Epithelial cell of proximal tubule (primary cell): ENCODE measurements around the gene TENM4. TPM values are rescaled to one million over a fixed set of nuclear protein-coding genes. Genes with fewer than 3 reads are reported as not detected.

Source experiments
- DNase-seq: peaks from one replicate; pipeline ENCODE4 v3.0.0-alpha.2; 2011; ENCODE audit warnings: low read depth
- H3K4me3 ChIP-seq: 2 replicates; pipeline ENCODE4 v1.5.1; 2011; ENCODE audit warnings: low read depth, mild to moderate bottlenecking, low read length
- CTCF ChIP-seq: conservative IDR thresholded peaks from 2 replicates; pipeline ENCODE4 v1.5.1; 2012; ENCODE audit warnings: low read depth, mild to moderate bottlenecking, low read length
- total RNA-seq: library from RNA; depleted of rRNA; stranded (reverse); fragments of >200 nt; gene quantifications from 2 replicates; pipeline ENCODE4 v1.2.3, GENCODE V29; 2015

TENM4 gene
- total RNA-seq, 1 donor from 2014 or later, result 22.2 TPM

GRCh38 chr11:79308429-79308828 lies 132.4 kb downstream of the TENM4 start:
- no peak overlapping the region for H3K4me3 ChIP-seq
- DNase-seq, result no peak
- no peak for TF ChIP-seq CTCF

- no peak overlapping the region for H3K4me3 ChIP-seq
- no peak for TF ChIP-seq CTCF
- DNase-seq, result no peak
These were observed 136.1 kb downstream of the TENM4 start for GRCh38 chr11:79304599-79305212.

GRCh38 chr11:79296141-79296540 lies 144.7 kb downstream of the TENM4 start:
- no peak for DNase-seq
- TF ChIP-seq CTCF, result no peak

GRCh38 chr11:79294845-79295731 lies 145.7 kb downstream of the TENM4 start:
- TF ChIP-seq CTCF, result no peak
- no peak overlapping the region for H3K4me3 ChIP-seq
- DNase-seq, result no peak

More at GRCh38 chr11:79296141-79296540, 144.7 kb downstream of the TENM4 start:
- no peak overlapping the region for H3K4me3 ChIP-seq

GRCh38 chr11:79291948-79292347 lies 148.9 kb downstream of the TENM4 start:
- no peak for DNase-seq
- TF ChIP-seq CTCF, result no peak
- H3K4me3 ChIP-seq, result no peak overlapping the region

- no peak for DNase-seq
- no peak for TF ChIP-seq CTCF
- H3K4me3 ChIP-seq, result no peak overlapping the region
These were observed 150.1 kb downstream of the TENM4 start for GRCh38 chr11:79290761-79291160.
